HG03039 (cell line): Measurements from ENCODE around the gene GDPGP1.

Experiments used
- ATAC-seq: cut with Tn5 transposase; IDR thresholded peaks from one replicate; pipeline ENCODE4 v1.9.1; 2021; ENCODE audit warnings: mild to moderate bottlenecking, moderate library complexity; ENCODE audit not compliant: unreplicated experiment

Gene GDPGP1

DNA sequence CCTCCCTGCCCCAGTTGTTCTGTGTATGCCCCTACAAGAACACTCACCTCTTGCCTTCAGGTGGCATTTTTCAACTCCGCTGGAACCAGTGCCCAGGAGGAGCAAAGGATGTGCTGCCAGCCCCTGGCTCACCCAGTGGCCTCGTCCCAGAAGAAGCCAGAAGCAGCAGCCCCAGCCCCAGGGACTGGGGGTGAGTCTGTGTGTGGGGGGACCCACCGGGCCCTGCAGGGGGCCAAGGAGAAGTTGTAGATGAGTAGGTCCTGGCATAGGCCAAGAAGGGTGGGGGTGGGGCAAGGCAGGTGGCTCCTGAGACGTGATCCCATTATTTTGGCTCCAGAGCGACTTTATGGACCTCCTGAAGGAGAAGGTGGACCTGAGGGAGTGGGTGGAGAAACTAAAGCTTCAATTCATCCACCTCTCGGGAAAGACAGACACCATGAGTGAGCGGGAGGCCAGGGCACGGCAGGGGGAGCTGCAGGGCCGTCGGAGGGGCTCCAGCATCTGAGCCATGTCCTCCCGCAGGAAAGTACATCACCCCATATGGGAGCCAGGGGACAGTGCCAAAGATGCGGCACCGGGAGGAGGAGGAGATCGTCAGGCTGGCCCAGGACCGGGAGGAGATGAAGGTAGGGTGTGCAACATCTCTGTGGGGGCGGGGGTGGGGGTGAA, 60.7 kb downstream of the GDPGP1 start:
- no peak for ATAC-seq

DNA sequence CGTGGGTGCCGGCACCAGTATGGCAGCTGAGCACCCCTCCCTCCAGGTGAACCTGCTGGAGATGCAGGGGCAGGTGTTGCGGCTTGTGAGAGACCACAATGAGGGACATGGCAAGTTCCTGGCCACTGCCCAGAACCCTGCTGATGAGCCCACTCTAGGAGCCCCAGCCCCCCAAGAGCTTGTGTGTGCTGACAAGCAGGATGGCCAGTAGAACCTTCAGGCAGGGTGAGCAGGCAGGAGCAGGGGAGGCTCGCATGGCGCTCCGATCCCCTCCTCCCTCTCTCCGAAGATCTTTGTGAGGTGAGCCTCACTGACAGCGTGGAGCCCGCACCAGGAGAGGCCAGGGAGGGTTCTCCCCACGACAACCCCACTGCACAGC, 61.2 kb downstream of the GDPGP1 start:
- ATAC-seq = no peak
